Thymus (tissue), 11 donors: ENCODE results near the gene GPC6. TPM values are rescaled to one million over a fixed set of nuclear protein-coding genes. Genes with fewer than 3 reads are reported as not detected.

Experiments
- DNase-seq, 9 donors: peaks; one replicate each; pipeline ENCODE4 v3.0.0-alpha.2; 2013; ENCODE audit warnings: low spot score in 9 of 9, low read depth in 6 of 9, missing footprints in 1 of 9
- H3K27ac ChIP-seq, 2 donors: one replicate each; pipeline ENCODE4 v1.5.1; 2013; ENCODE audit warnings: control low read depth in 1 of 2, low read depth in 1 of 2, low read length in 1 of 2, mild to moderate bottlenecking in 1 of 2, moderate library complexity in 1 of 2
- H3K27me3 ChIP-seq, 2 donors: one replicate each; pipeline ENCODE4 v1.5.1; 2013; ENCODE audit warnings: low read length in 1 of 2; ENCODE audit not compliant: control insufficient read depth in 2 of 2, insufficient read depth in 1 of 2
- H3K36me3 ChIP-seq, 2 donors: one replicate each; pipeline ENCODE4 v1.5.1; 2013; ENCODE audit warnings: low read length in 1 of 2, mild to moderate bottlenecking in 1 of 2, moderate library complexity in 1 of 2; ENCODE audit not compliant: control insufficient read depth in 2 of 2, insufficient read depth in 2 of 2
- H3K4me1 ChIP-seq, 2 donors: one replicate each; pipeline ENCODE4 v1.5.1; 2013; ENCODE audit warnings: low read length in 2 of 2; ENCODE audit not compliant: control insufficient read depth in 2 of 2, insufficient read depth in 2 of 2
- H3K4me3 ChIP-seq, 2 donors: one replicate each; pipeline ENCODE4 v1.5.1; 2013; ENCODE audit warnings: low read length in 2 of 2, control low read depth in 1 of 2, mild to moderate bottlenecking in 1 of 2
- H3K9me3 ChIP-seq, 2 donors: one replicate each; pipeline ENCODE4 v1.5.1; 2013; ENCODE audit warnings: low read length in 1 of 2, mild to moderate bottlenecking in 1 of 2; ENCODE audit not compliant: control insufficient read depth in 2 of 2, insufficient read depth in 1 of 2
- WGBS: extraction: QIAGEN DNeasy Blood & Tissue Kit; methylation state at CpG from one replicate; pipeline ENCODE4 v1.1.7; 2013; 5-methylcytosine and 5-hydroxymethylcytosine counted together
- polyA plus RNA-seq: library from polyadenylated mRNA; stranded (reverse); fragments of 200-250 nt; gene quantifications from one replicate; pipeline ENCODE4 v1.2.3, GENCODE V29; 2013
- total RNA-seq: library from RNA; stranded (reverse); fragments of 120-200 nt; gene quantifications from one replicate; pipeline ENCODE4 v1.2.4, GENCODE V29; 2013
- donor health status: healthy.

Gene GPC6
- total and polyA plus RNA-seq, 2 donors = 1.1 to 6.9 TPM

GRCh38 chr13:94109715-94110374 is 883.2 kb downstream of the GPC6 start:
- no peaks in the 10 kb centered on the region for H3K27me3 ChIP-seq
- peaks cover 0 to 3% of the 10 kb centered on the region in 2 donors for H3K9me3 ChIP-seq
- no peak overlapping the region for H3K27ac ChIP-seq
- H3K4me1 ChIP-seq = no peaks in the 10 kb centered on the region
- 96% methylated on average over 2 of the region's 2 CpGs for WGBS
- no peak overlapping the region for H3K4me3 ChIP-seq
- DNase-seq = no peak
- H3K36me3 ChIP-seq = no peaks in the 10 kb centered on the region

- no peaks in the 10 kb centered on the region for H3K27me3 ChIP-seq
- no peaks in the 10 kb centered on the region for H3K9me3 ChIP-seq
- no peak overlapping the region for H3K27ac ChIP-seq
- H3K4me3 ChIP-seq = no peak overlapping the region
- WGBS = 93% methylated on average over 3 of the region's 3 CpGs
- H3K36me3 ChIP-seq = no peaks in the 10 kb centered on the region
- DNase-seq = no peak
- H3K4me1 ChIP-seq = no peaks in the 10 kb centered on the region
Observed at GRCh38 chr13:94112227-94112626, 885.6 kb downstream of the GPC6 start.

- 93% methylated on average over 2 of the region's 2 CpGs for WGBS
- H3K27me3 ChIP-seq = no peaks in the 10 kb centered on the region
- H3K27ac ChIP-seq = no peak overlapping the region
- no peaks in the 10 kb centered on the region for H3K36me3 ChIP-seq
- no peak overlapping the region for H3K4me3 ChIP-seq
- H3K9me3 ChIP-seq = no peaks in the 10 kb centered on the region
- no peak for DNase-seq
- no peaks in the 10 kb centered on the region for H3K4me1 ChIP-seq
Observed at GRCh38 chr13:94112731-94113130, 886.1 kb downstream of the GPC6 start.

GRCh38 chr13:94113245-94113644 is 886.6 kb downstream of the GPC6 start:
- no peak overlapping the region for H3K27ac ChIP-seq
- H3K36me3 ChIP-seq = no peaks in the 10 kb centered on the region
- no peaks in the 10 kb centered on the region for H3K27me3 ChIP-seq
- H3K4me3 ChIP-seq = no peak overlapping the region
- H3K9me3 ChIP-seq = no peaks in the 10 kb centered on the region
- no peaks in the 10 kb centered on the region for H3K4me1 ChIP-seq
- DNase-seq = no peak

- Histone ChIP-seq H3K4me3 (no peak overlapping the region), H3K36me3 (no peaks in the 10 kb centered on the region), H3K4me1 (no peaks in the 10 kb centered on the region), H3K27ac (no peak overlapping the region), H3K9me3 (no peaks in the 10 kb centered on the region), H3K27me3 (no peaks in the 10 kb centered on the region)
- 94% methylated on average over 1 of the region's 1 CpG for WGBS
- no peak for DNase-seq
Observed at GRCh38 chr13:94114166-94114565, 887.6 kb downstream of the GPC6 start.

- 85% methylated on average over 1 of the region's 1 CpG for WGBS
- DNase-seq = no peak
Observed at GRCh38 chr13:94115054-94115453, 888.4 kb downstream of the GPC6 start.

GRCh38 chr13:94119360-94119936 is 892.8 kb downstream of the GPC6 start:
- Histone ChIP-seq H3K4me3 (no peak overlapping the region), H3K27ac (no peak overlapping the region), H3K27me3 (no peaks in the 10 kb centered on the region), H3K4me1 (no peaks in the 10 kb centered on the region), H3K9me3 (no peaks in the 10 kb centered on the region), H3K36me3 (no peaks in the 10 kb centered on the region)
- 90% methylated on average over 7 of the region's 7 CpGs for WGBS
- no peak for DNase-seq

More at GRCh38 chr13:94115054-94115453, 888.4 kb downstream of the GPC6 start:
- H3K4me1 ChIP-seq = no peaks in the 10 kb centered on the region
- H3K27ac ChIP-seq = no peak overlapping the region
- no peaks in the 10 kb centered on the region for H3K27me3 ChIP-seq
- H3K36me3 ChIP-seq = no peaks in the 10 kb centered on the region
- no peak overlapping the region for H3K4me3 ChIP-seq
- no peaks in the 10 kb centered on the region for H3K9me3 ChIP-seq

- no peaks in the 10 kb centered on the region for H3K36me3 ChIP-seq
- H3K27me3 ChIP-seq = no peaks in the 10 kb centered on the region
- 76% methylated on average over 2 of the region's 2 CpGs for WGBS
- H3K4me3 ChIP-seq = no peak overlapping the region
- no peak overlapping the region for H3K27ac ChIP-seq
- no peaks in the 10 kb centered on the region for H3K9me3 ChIP-seq
- DNase-seq = no peak
- no peaks in the 10 kb centered on the region for H3K4me1 ChIP-seq
Observed at GRCh38 chr13:94120878-94121277, 894.3 kb downstream of the GPC6 start.

- no peaks in the 10 kb centered on the region for H3K9me3 ChIP-seq
- no peaks in the 10 kb centered on the region for H3K36me3 ChIP-seq
- no peaks in the 10 kb centered on the region for H3K4me1 ChIP-seq
- H3K27me3 ChIP-seq = no peaks in the 10 kb centered on the region
- 96% methylated on average over 1 of the region's 1 CpG for WGBS
- no peak overlapping the region for H3K4me3 ChIP-seq
- H3K27ac ChIP-seq = no peak overlapping the region
- no peak for DNase-seq
Observed at GRCh38 chr13:94121686-94122085, 895.1 kb downstream of the GPC6 start.
